K562 (cell line): Measurements from ENCODE around the gene TNPO3. TPM values are rescaled to one million over a fixed set of nuclear protein-coding genes. Genes with fewer than 3 reads are reported as not detected.
A peak's percentile ranks its signal among the peaks of the same experiment; 100 is the strongest.

Experiments used
- ATAC-seq: fragments of 200-7000 bp; cut with Tn5 transposase; 3 replicates; pipeline ENCODE4 v1.9.1; 2020; ENCODE audit warnings: moderate library complexity
- BruUV-seq: library from RNA; stranded (reverse); fragments of 400-500 nt; replicated peaks from 2 replicates; lab custom pipeline; 2021; lab: Mats Ljungman, UMichigan
- CTCF ChIA-PET: fragments of 300-600 bp; formaldehyde crosslinking; extraction: SDS; loops from one replicate; lab custom pipeline; 2021; ENCODE audit warnings: low intra/inter-chr PET ratio; lab: Yijun Ruan, JAX
- POLR2A ChIA-PET: fragments of 300-600, 350-650 bp; sonication (Branson Sonifier 250); formaldehyde crosslinking; extraction: SDS; loops from one replicate; lab custom pipeline; 2021; ENCODE audit warnings: antibody characterized with exemption, inconsistent platforms; lab: Yijun Ruan, JAX
- DNase-seq, 4 experiments: peaks; one replicate each; pipeline versions ENCODE4 v3.0.0 to v3.0.0-alpha.2; 2011 to 2018; ENCODE audit warnings: low spot score in 3 of 4, mixed read lengths in 3 of 4; ENCODE audit errors: extremely low read depth in 1 of 4
- FAIRE-seq: peaks from 2 replicates; lab custom pipeline; 2011; peaks lifted over from hg19 to GRCh38; lab: Jason Lieb, UNC
- H2AFZ ChIP-seq: 2 replicates; pipeline ENCODE4 v1.6.0; 2011; ENCODE audit warnings: low read depth, low read length, control low read depth, inconsistent platforms
- H3K27ac ChIP-seq: fragments of 200-600 bp; 3 replicates; pipeline ENCODE4 v1.8.0; 2011; ENCODE audit warnings: low read depth, mild to moderate bottlenecking, control low read depth, inconsistent platforms, low read length, moderate library complexity, mixed read lengths; ENCODE audit errors: extremely low read depth
- H3K27me3 ChIP-seq, 2 experiments: fragments of 300-600 bp in 1 of 2; 2 replicates in 1 of 2; 3 replicates in 1 of 2; pipeline versions ENCODE4 v1.6.0 to v1.8.0; 2011; ENCODE audit warnings: inconsistent platforms in 2 of 2, low read length in 2 of 2, mild to moderate bottlenecking in 1 of 2, mixed read lengths in 1 of 2, moderate library complexity in 1 of 2; ENCODE audit not compliant: control insufficient read depth in 2 of 2, insufficient read depth in 2 of 2
- H3K36me3 ChIP-seq: fragments of 300-600 bp; 3 replicates; pipeline ENCODE4 v1.8.0; 2011; ENCODE audit warnings: mild to moderate bottlenecking, low read length, inconsistent platforms; ENCODE audit not compliant: control insufficient read depth, insufficient read depth
- H3K4me1 ChIP-seq, 2 experiments: fragments of 200-600 bp in 1 of 2; replicated peaks in 1 of 2; 2 replicates in 1 of 2; 3 replicates in 1 of 2; pipeline versions ENCODE4 v1.5.1 to v1.8.0; 2011; ENCODE audit warnings: inconsistent platforms in 2 of 2, low read length in 2 of 2, mild to moderate bottlenecking in 1 of 2, mixed read lengths in 1 of 2, moderate library complexity in 1 of 2; ENCODE audit not compliant: control insufficient read depth in 2 of 2, insufficient read depth in 2 of 2
- H3K4me2 ChIP-seq: 2 replicates; pipeline ENCODE4 v1.6.1; 2011; ENCODE audit warnings: low read length, control low read depth, inconsistent platforms, mixed read lengths; ENCODE audit not compliant: insufficient read depth
- H3K4me3 ChIP-seq: fragments of 200-600 bp; sonication (generic), shearing (Covaris generic); 2 replicates; pipeline ENCODE4 v1.5.1; 2016; ENCODE audit warnings: control low read depth, inconsistent platforms
- H3K79me2 ChIP-seq: fragments of 200-600 bp; 3 replicates; pipeline ENCODE4 v1.8.0; 2011; ENCODE audit warnings: low read length, inconsistent platforms; ENCODE audit not compliant: control insufficient read depth, insufficient read depth
- H3K9ac ChIP-seq, 2 experiments: 2 replicates each; pipeline versions ENCODE4 v1.6.0 to v1.6.1; 2011; ENCODE audit warnings: low read depth in 2 of 2, low read length in 2 of 2, control low read depth in 1 of 2, inconsistent platforms in 1 of 2, mild to moderate bottlenecking in 1 of 2, mixed read lengths in 1 of 2; ENCODE audit not compliant: insufficient read depth in 1 of 2
- H3K9me1 ChIP-seq: one replicate; pipeline ENCODE4 v1.6.0; 2011; ENCODE audit warnings: inconsistent platforms, mild to moderate bottlenecking, low read length, moderate library complexity; ENCODE audit not compliant: control insufficient read depth, insufficient read depth
- H3K9me3 ChIP-seq: replicated peaks from 2 replicates; pipeline ENCODE4 v1.5.1; 2011; ENCODE audit warnings: low read depth, low read length, inconsistent platforms; ENCODE audit not compliant: control insufficient read depth, insufficient read depth
- H4K20me1 ChIP-seq: replicated peaks from 2 replicates; pipeline ENCODE4 v1.6.1; 2011; ENCODE audit warnings: low read length, inconsistent platforms, mixed read lengths; ENCODE audit not compliant: control insufficient read depth, insufficient read depth
- GATA2 ChIP-seq: sonication (generic); formaldehyde crosslinking; IDR thresholded peaks from 2 replicates; pipeline ENCODE4 v1.4.0; 2020; ENCODE audit warnings: mild to moderate bottlenecking, missing genetic modification reagents
- NCOA1 ChIP-seq: fragments of 450-650 bp; IDR thresholded peaks from 2 replicates; pipeline ENCODE4 v1.6.1; 2016; ENCODE audit warnings: low read depth
- RBM25 ChIP-seq: fragments of 200-400 bp; formaldehyde crosslinking; IDR thresholded peaks from 2 replicates; pipeline ENCODE4 v1.6.1; 2018; ENCODE audit warnings: low read length, low read depth, moderate library complexity; ENCODE audit not compliant: severe bottlenecking
- RUNX1 ChIP-seq: sonication (generic); IDR thresholded peaks from 2 replicates; pipeline ENCODE4 v1.6.1; 2016; ENCODE audit warnings: antibody characterized with exemption, low read depth
- THRAP3 ChIP-seq: fragments of 450-650 bp; IDR thresholded peaks from 2 replicates; pipeline ENCODE4 v1.6.1; 2016; ENCODE audit warnings: mild to moderate bottlenecking, inconsistent platforms, borderline replicate concordance
- ZBTB2 ChIP-seq: fragments of 450-650 bp; IDR thresholded peaks from 2 replicates; pipeline ENCODE4 v1.6.1; 2016; ENCODE audit warnings: antibody characterized with exemption
- ZFPM2 ChIP-seq: fragments of 250-450 bp; sonication (Bioruptor Pico); IDR thresholded peaks from 2 replicates; pipeline ENCODE4 v1.5.1; 2022; ENCODE audit warnings: mild to moderate bottlenecking
- ZNF280A ChIP-seq: fragments of 450-650 bp; IDR thresholded peaks from 2 replicates; pipeline ENCODE4 v1.6.1; 2018; ENCODE audit warnings: mild to moderate bottlenecking, low read depth; ENCODE audit not compliant: partially characterized antibody
- WGBS: fragments of 100-300 bp; shearing (Covaris generic); methylation state at CpG from one replicate; pipeline ENCODE4 v1.1.6; 2016; ENCODE audit warnings: low coverage, mixed read lengths; ENCODE audit not compliant: insufficient coverage; ENCODE audit errors: missing lambda C conversion rate; 5-methylcytosine and 5-hydroxymethylcytosine counted together
- in situ Hi-C: fragments of 300-500 bp; cut with MboI; formaldehyde crosslinking; loops from 4 replicates; pipeline ENCODE4 v1.15.0; 2018; ENCODE audit warnings: inconsistent platforms, mixed read lengths
- intact Hi-C: fragments of 100-400 bp; cut with micrococcal nuclease; formaldehyde crosslinking; loops from 2 replicates; pipeline ENCODE4 v1.14.2; 2022
- polyA plus RNA-seq, 8 experiments: library from polyadenylated mRNA; depleted of rRNA in 4 of 8; stranded (reverse) in 5 of 8; unstranded in 3 of 8; fragments of >200 nt; fragmentation: Nextera tagmentation in 2 of 8; fragmentation: Illumina TruSeq in 1 of 8; extraction: Ambion mirVana in 2 of 8; extraction: Trizol in 1 of 8; gene quantifications; 2 replicates each; pipeline versions ENCODE4 v1.2.1 to v1.2.3, GENCODE V29; 2011 to 2014; ENCODE audit warnings: inconsistent platforms in 1 of 8, missing spikeins in 1 of 8
- total RNA-seq, 7 experiments: library from RNA; depleted of rRNA in 6 of 7; stranded (reverse); fragments of >200 nt in 6 of 7; fragmentation: Illumina TruSeq in 2 of 7; extraction: Trizol in 2 of 7; gene quantifications; 2 replicates each; pipeline versions ENCODE4 v1.2.1 to v1.2.3, GENCODE V29; 2011 to 2021; ENCODE audit warnings: low replicate concordance in 1 of 7

TNPO3 gene
- total and polyA plus RNA-seq, 9 of the 15 experiments (the other 6 are each of a cell fraction or from before 2014, with no cell fraction given): 35.8 to 125 (median 110) TPM

- H4K20me1 ChIP-seq: no peaks in the 10 kb centered on the region; the same call in 1 of the 2 replicates
- CTCF ChIA-PET: no interaction called here
- POLR2A ChIA-PET: interaction anchor here (0.9 to 2.1 kb wide), 3 partner anchors 12 to 32 kb away, joined by 3 to 6 read pairs (median 3); no protein-coding TSS in a partner anchor
These were observed 61.5 kb downstream of the TNPO3 start for GRCh38 chr7:128993419-128993818.

GRCh38 chr7:128989961-128990360 lies 65.0 kb downstream of the TNPO3 start:
- ATAC-seq (no peak), DNase-seq (no peak), FAIRE-seq (no peak)
- Histone ChIP-seq H3K27ac (no peak overlapping the region), H3K9me3 (no peaks in the 10 kb centered on the region), H3K9me1 (peaks cover 6% of the 10 kb centered on the region), H4K20me1 (no peaks in the 10 kb centered on the region; the same call in 1 of the 2 replicates), H3K9ac (no peak overlapping the region), H3K4me1 (no peaks in the 10 kb centered on the region), H3K79me2 (no peaks in the 10 kb centered on the region), H3K4me2 (no peak overlapping the region), H3K36me3 (peaks cover 93% of the 10 kb centered on the region), H2AFZ (no peak overlapping the region), H3K27me3 (no peaks in the 10 kb centered on the region)
- in situ Hi-C loops: no loop called here
- POLR2A ChIA-PET: interaction anchor here (0.8 to 1.7 kb wide), 4 partner anchors 20 to 37 kb away, joined by 3 to 5 read pairs (median 4); no protein-coding TSS in a partner anchor
- 85% methylated on average over 9 of the region's 9 CpGs for WGBS
- BruUV-seq: no TSS peak
- TF ChIP-seq ZBTB2: no peak
- no peak for TF ChIP-seq ZNF280A
- no peak for TF ChIP-seq NCOA1
- TF ChIP-seq ZFPM2 (CRISPR knock-in tag): no peak
- TF ChIP-seq RUNX1: no peak
- TF ChIP-seq, all 486 proteins: peak for 0
- H3K4me3 ChIP-seq: no peak overlapping the region
- CTCF ChIA-PET: no interaction called here
- intact Hi-C loops: no loop called here

More at GRCh38 chr7:128993419-128993818, 61.5 kb downstream of the TNPO3 start:
- no TSS peak for BruUV-seq
- TF ChIP-seq THRAP3: no peak
- TF ChIP-seq RBM25: peak; percentile 7
- TF ChIP-seq GATA2: 0 out of 2 replicates have a peak, but pooled peaks have one; percentile 17
- 70% methylated on average over 2 of the region's 2 CpGs for WGBS
- no peak overlapping the region for H3K4me3 ChIP-seq
- DNase-seq: no peak
- H3K79me2 ChIP-seq: no peaks in the 10 kb centered on the region
- H3K4me1 ChIP-seq: no peaks in the 10 kb centered on the region
- ATAC-seq: no peak
- no peak overlapping the region for H3K4me2 ChIP-seq
- H2AFZ ChIP-seq: no peak overlapping the region
- in situ Hi-C loops (no loop called here), intact Hi-C loops (no loop called here)
- no peaks in the 10 kb centered on the region for H3K27me3 ChIP-seq
- no peak for FAIRE-seq
- H3K27ac ChIP-seq: no peak overlapping the region
- H3K9me1 ChIP-seq: no peaks in the 10 kb centered on the region
- H3K36me3 ChIP-seq: peaks cover 82% of the 10 kb centered on the region
- no peaks in the 10 kb centered on the region for H3K9me3 ChIP-seq
- no peak overlapping the region for H3K9ac ChIP-seq
